Activated naive CD8-positive, alpha-beta T cell treated with anti-CD3 and anti-CD28 coated beads, Interleukin-2, amount 10 ng/mL, durations not matched to agents 7 days and 5 days (primary cell): ENCODE measurements around the gene CALN1. TPM values are rescaled to one million over a fixed set of nuclear protein-coding genes. Genes with fewer than 3 reads are reported as not detected.

Source experiments
- ATAC-seq: fragments of 150-1000 bp; cut with Tn5 transposase; one replicate; pipeline ENCODE4 v1.10.0; 2021; ENCODE audit warnings: low read depth, moderate library complexity
- POLR2A ChIA-PET: fragments of 350-600 bp; sonication (Branson Sonifier 250); formaldehyde crosslinking; loops from one replicate; lab custom pipeline; 2021; ENCODE audit warnings: antibody characterized with exemption; lab: Charles Lee
- DNase-seq: peaks from one replicate; pipeline ENCODE4 v3.0.0; 2021
- H3K27ac Mint-ChIP-seq: one replicate; pipeline ENCODE4 v1.8.0; 2022; ENCODE audit warnings: mild to moderate bottlenecking, mixed read lengths
- H3K27me3 Mint-ChIP-seq: one replicate; pipeline ENCODE4 v1.8.0; 2022; ENCODE audit warnings: mild to moderate bottlenecking, moderate library complexity, mixed read lengths
- H3K36me3 Mint-ChIP-seq: one replicate; pipeline ENCODE4 v1.8.0; 2021; ENCODE audit warnings: mild to moderate bottlenecking, mixed read lengths
- H3K4me1 Mint-ChIP-seq: one replicate; pipeline ENCODE4 v1.8.0; 2021; ENCODE audit warnings: mixed read lengths
- H3K4me3 Mint-ChIP-seq: one replicate; pipeline ENCODE4 v1.8.0; 2022; ENCODE audit warnings: mild to moderate bottlenecking, moderate library complexity, mixed read lengths
- H3K9me3 Mint-ChIP-seq: one replicate; pipeline ENCODE4 v1.8.0; 2021; ENCODE audit warnings: mixed read lengths
- total RNA-seq, 2 experiments: library from RNA; stranded (reverse); gene quantifications; one replicate each; pipeline ENCODE4 v1.2.3, GENCODE V29; 2021

The CALN1 gene
- total RNA-seq, 2 experiments from 2014 or later = not detected

DNA sequence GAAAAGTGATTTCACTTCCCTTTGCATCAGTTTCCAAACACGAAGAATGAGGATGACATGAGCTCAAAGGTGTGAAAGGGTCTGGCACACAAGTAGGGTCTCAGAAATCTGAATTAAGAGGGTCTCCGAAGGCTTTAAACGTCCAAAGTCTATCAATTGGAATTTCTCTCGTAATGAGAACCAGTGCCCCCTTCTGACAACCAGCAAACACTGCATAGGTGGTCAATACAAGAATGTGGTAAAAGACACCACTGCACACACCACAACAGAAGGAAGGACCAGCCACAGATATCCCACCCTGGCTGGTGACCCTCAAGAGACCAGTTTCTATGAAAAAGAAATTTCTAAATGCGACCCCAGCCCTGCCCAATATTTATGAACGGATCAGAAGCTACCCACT lies 78.1 kb downstream of the CALN1 start:
- POLR2A ChIA-PET = no interaction called here
- Mint-ChIP-seq H3K27ac (no peak overlapping the region), H3K4me3 (no peak overlapping the region), H3K9me3 (peaks cover 7% of the 10 kb centered on the region), H3K36me3 (no peaks in the 10 kb centered on the region), H3K27me3 (peaks cover 26% of the 10 kb centered on the region), H3K4me1 (no peaks in the 10 kb centered on the region)
- no peak for ATAC-seq
- no peak for DNase-seq

DNA sequence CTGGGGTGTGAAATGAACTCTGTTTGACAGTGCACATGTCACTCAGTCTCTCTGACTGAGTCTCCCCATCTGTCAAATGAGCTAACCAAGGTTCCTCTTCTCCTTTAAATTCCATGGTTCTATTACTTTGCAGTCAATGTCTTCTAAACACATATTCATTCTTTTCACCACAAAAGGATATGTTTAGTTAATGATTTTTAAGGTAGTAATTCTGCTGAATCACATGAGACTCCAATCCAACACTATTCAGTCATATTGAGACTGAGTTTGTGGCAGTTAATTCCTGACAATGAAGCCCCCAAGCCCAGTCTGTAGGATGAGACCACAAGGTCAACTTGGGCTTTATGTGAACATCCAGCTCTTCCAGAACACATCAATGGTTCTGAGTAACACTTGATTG lies 85.3 kb downstream of the CALN1 start:
- H3K4me1 Mint-ChIP-seq = no peaks in the 10 kb centered on the region
- peaks cover 4% of the 10 kb centered on the region for H3K9me3 Mint-ChIP-seq
- ATAC-seq = no peak
- H3K27me3 Mint-ChIP-seq = no peaks in the 10 kb centered on the region
- POLR2A ChIA-PET = no interaction called here
- H3K36me3 Mint-ChIP-seq = no peaks in the 10 kb centered on the region
- no peak overlapping the region for H3K27ac Mint-ChIP-seq
- DNase-seq = no peak
- no peak overlapping the region for H3K4me3 Mint-ChIP-seq

DNA sequence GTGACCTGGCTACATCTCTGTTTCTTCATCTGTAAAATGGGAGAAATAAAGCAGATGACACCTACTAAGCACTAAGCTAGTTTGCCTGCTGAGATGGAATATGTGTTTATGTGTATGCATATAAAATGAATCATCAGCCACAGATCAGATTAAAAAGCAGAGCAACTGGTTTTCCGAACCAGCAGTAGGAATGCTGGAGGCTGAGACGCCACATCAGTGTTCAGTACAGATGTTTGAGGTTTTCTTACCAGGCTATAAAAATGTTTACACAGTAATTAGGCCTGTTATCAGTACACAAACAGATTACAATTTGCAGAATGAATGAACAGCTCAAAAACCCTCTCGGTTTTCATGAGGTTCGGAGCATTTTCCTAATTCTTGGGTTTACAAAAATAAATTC lies 85.8 kb downstream of the CALN1 start:
- no peak overlapping the region for H3K4me3 Mint-ChIP-seq
- DNase-seq = no peak
- POLR2A ChIA-PET = no interaction called here
- H3K36me3 Mint-ChIP-seq = no peaks in the 10 kb centered on the region
- no peaks in the 10 kb centered on the region for H3K4me1 Mint-ChIP-seq
- H3K27ac Mint-ChIP-seq = no peak overlapping the region
- no peaks in the 10 kb centered on the region for H3K27me3 Mint-ChIP-seq
- no peak for ATAC-seq
- peaks cover 2% of the 10 kb centered on the region for H3K9me3 Mint-ChIP-seq

DNA sequence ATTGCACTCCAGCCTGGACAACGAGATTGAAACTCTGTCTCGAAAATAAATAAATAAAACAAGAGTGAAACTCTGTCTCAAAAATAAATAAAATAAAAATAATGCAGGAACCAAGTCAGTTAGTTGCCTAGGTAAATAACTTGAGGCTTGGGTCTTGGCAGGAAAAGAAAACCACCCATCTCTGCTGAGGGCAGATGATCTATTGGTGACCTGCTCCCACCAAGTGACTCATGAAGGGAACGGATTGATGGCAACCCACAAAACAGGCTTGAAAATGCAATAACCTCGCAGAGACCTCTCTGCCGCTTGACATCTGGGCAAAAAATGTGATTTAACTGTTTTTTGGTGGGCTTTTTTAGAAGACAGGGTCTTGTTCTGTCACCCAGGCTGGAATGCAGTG lies 86.6 kb downstream of the CALN1 start:
- H3K27ac Mint-ChIP-seq = no peak overlapping the region
- ATAC-seq (no peak), DNase-seq (no peak)
- no peaks in the 10 kb centered on the region for H3K36me3 Mint-ChIP-seq
- no peak overlapping the region for H3K4me3 Mint-ChIP-seq
- H3K27me3 Mint-ChIP-seq = no peaks in the 10 kb centered on the region
- H3K4me1 Mint-ChIP-seq = no peaks in the 10 kb centered on the region
- POLR2A ChIA-PET = no interaction called here
- peaks cover 2% of the 10 kb centered on the region for H3K9me3 Mint-ChIP-seq

DNA sequence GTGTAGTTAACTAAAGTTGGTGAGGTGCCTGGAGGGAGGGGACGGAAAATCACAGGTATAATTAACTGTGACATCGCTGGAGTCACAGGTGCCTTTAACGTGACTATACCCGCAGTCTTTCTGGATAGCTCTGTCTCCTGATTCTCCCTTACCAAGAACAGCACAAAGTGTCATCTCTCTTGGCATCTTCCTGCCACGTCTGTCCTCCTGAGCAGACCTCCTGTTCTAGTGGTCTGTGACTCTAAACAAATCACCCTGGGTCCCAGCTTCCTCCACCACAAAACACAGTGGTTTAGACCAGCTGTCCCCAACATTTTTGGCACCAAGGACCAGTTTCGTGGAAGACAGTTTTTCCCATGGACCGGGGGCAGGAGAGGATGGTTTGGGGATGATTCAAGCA lies 90.5 kb downstream of the CALN1 start:
- H3K27ac Mint-ChIP-seq = no peak overlapping the region
- ATAC-seq (no peak), DNase-seq (no peak)
- H3K27me3 Mint-ChIP-seq = no peaks in the 10 kb centered on the region
- H3K9me3 Mint-ChIP-seq = peaks cover 4% of the 10 kb centered on the region
- H3K36me3 Mint-ChIP-seq = no peaks in the 10 kb centered on the region
- no peaks in the 10 kb centered on the region for H3K4me1 Mint-ChIP-seq
- POLR2A ChIA-PET = no interaction called here
- no peak overlapping the region for H3K4me3 Mint-ChIP-seq

GRCh38 chr7:72321081-72321480 lies 91.1 kb downstream of the CALN1 start:
- Mint-ChIP-seq H3K9me3 (peaks cover 4% of the 10 kb centered on the region), H3K27me3 (no peaks in the 10 kb centered on the region), H3K27ac (no peak overlapping the region), H3K36me3 (no peaks in the 10 kb centered on the region), H3K4me1 (no peaks in the 10 kb centered on the region), H3K4me3 (no peak overlapping the region)
- ATAC-seq (no peak), DNase-seq (no peak)
- POLR2A ChIA-PET = no interaction called here

DNA sequence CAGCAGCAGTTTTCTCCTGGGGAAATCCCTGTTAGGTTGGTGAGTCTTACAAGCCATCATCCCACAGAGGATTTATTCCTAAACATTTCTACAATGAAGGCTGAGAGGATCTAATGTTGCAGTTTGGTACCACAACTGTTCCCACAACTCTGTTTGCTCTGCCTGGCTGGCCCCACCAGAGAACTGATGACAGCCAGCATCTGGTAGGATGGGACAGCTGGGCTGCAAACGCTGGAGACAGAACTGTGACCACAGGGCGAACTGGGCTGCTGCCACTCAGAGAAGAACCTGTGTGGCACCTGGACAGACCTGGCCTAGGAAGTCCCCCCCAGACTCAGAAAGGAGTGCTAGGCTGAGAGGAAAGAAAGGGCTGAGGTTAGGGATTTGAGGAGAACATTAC lies 94.8 kb downstream of the CALN1 start:
- Mint-ChIP-seq H3K36me3 (no peaks in the 10 kb centered on the region), H3K27ac (no peak overlapping the region), H3K9me3 (peaks cover 6% of the 10 kb centered on the region), H3K4me1 (no peaks in the 10 kb centered on the region), H3K27me3 (no peaks in the 10 kb centered on the region), H3K4me3 (no peak overlapping the region)
- DNase-seq = no peak
- POLR2A ChIA-PET = no interaction called here
- no peak for ATAC-seq

DNA sequence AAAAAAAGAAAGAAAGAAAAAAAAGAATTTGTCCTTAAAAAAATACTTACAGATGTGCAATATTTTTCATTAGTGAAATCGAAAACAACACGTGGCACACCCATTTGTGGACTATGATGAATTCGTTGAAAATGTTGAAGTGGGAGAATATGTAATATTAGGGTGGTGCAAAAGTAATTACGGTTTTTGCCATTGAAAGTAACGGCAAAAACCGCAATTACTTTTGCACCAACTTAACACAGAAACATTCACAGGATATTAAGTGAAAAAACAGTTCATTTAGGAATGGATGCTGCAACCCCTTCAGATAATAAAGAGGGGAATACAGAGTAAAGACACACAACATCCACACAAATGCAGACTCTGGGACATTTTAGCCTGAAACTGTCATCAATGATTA lies 96.0 kb downstream of the CALN1 start:
- H3K4me1 Mint-ChIP-seq = no peaks in the 10 kb centered on the region
- POLR2A ChIA-PET = no interaction called here
- no peak overlapping the region for H3K27ac Mint-ChIP-seq
- H3K36me3 Mint-ChIP-seq = no peaks in the 10 kb centered on the region
- peaks cover 6% of the 10 kb centered on the region for H3K9me3 Mint-ChIP-seq
- ATAC-seq = no peak
- H3K4me3 Mint-ChIP-seq = no peak overlapping the region
- no peaks in the 10 kb centered on the region for H3K27me3 Mint-ChIP-seq
- no peak for DNase-seq

DNA sequence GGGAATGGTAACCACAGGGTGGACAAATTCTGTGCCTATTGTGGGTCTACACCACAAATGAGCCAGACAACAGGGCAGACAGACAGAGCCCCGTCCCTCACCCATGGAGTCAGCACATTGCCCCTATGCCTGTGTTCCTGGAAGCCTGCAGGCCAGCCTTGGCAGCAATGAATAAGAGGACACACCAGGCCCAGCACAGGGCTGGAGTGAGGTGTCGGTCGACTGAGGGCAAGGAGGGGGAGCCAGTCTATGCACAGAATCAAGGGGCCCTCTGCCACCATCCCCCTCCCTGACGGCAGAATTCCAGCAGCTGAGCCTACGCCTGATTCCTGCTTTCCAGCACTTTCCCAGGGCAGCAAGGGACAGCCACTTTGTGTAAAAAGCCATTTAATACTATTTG lies 98.2 kb downstream of the CALN1 start:
- POLR2A ChIA-PET = no interaction called here
- Mint-ChIP-seq H3K9me3 (peaks cover 2% of the 10 kb centered on the region), H3K27ac (no peak overlapping the region), H3K4me3 (no peak overlapping the region), H3K27me3 (no peaks in the 10 kb centered on the region), H3K36me3 (no peaks in the 10 kb centered on the region), H3K4me1 (no peaks in the 10 kb centered on the region)
- ATAC-seq (no peak), DNase-seq (no peak)

GRCh38 chr7:72310301-72310700 lies 101.8 kb downstream of the CALN1 start:
- POLR2A ChIA-PET = no interaction called here
- ATAC-seq (no peak), DNase-seq (no peak)
- peaks cover 2% of the 10 kb centered on the region for H3K27me3 Mint-ChIP-seq
- H3K4me1 Mint-ChIP-seq = no peaks in the 10 kb centered on the region
- H3K27ac Mint-ChIP-seq = no peak overlapping the region
- H3K4me3 Mint-ChIP-seq = no peak overlapping the region
- peaks cover 2% of the 10 kb centered on the region for H3K9me3 Mint-ChIP-seq
- H3K36me3 Mint-ChIP-seq = no peaks in the 10 kb centered on the region

DNA sequence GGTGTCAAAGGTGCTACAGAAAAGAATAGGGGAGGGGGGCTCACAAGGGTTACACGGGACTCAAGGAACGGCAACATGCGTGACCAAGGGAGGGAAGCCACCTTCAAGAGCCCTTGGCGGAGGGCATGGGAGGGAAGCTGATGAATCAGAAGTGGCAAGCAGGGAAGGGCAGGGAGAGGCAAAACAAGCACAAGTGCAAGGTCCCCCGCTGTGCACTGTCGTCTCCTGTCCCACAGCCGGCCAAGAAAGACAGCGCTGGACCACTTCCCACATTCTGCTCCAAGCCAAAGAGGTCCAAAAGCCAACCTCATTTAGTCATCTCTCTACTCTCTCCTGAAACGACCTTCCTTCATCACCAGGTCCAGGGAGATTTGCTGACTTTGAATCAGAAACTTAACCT lies 102.7 kb downstream of the CALN1 start:
- ATAC-seq (no peak), DNase-seq (no peak)
- peaks cover 2% of the 10 kb centered on the region for H3K9me3 Mint-ChIP-seq
- no peaks in the 10 kb centered on the region for H3K36me3 Mint-ChIP-seq
- POLR2A ChIA-PET = no interaction called here
- no peak overlapping the region for H3K4me3 Mint-ChIP-seq
- H3K27ac Mint-ChIP-seq = no peak overlapping the region
- no peaks in the 10 kb centered on the region for H3K4me1 Mint-ChIP-seq
- H3K27me3 Mint-ChIP-seq = peaks cover 2% of the 10 kb centered on the region

DNA sequence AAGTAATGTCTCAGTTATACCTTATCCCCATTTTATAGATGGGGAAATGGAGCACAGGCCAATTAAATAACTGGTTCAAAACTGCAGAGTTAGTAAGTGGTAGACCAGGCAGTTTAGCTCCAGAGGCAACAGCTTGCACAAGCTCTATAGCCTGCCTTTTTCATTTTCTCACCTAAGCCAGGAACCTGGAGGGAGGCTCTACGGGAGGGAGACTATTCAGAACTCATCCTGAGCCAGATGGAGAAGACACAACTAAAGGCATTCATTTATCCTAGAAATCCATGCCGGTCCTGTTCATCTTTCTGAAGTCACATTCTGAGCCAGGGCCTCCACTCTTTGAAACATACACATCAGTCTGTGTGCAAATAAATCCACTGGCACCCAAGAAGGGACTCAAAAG lies 103.2 kb downstream of the CALN1 start:
- H3K27ac Mint-ChIP-seq = no peak overlapping the region
- no peak overlapping the region for H3K4me3 Mint-ChIP-seq
- DNase-seq (no peak), ATAC-seq (no peak)
- H3K27me3 Mint-ChIP-seq = peaks cover 2% of the 10 kb centered on the region
- H3K4me1 Mint-ChIP-seq = no peaks in the 10 kb centered on the region
- no peaks in the 10 kb centered on the region for H3K36me3 Mint-ChIP-seq
- POLR2A ChIA-PET = no interaction called here
- peaks cover 2% of the 10 kb centered on the region for H3K9me3 Mint-ChIP-seq

GRCh38 chr7:72307566-72307965 lies 104.6 kb downstream of the CALN1 start:
- Mint-ChIP-seq H3K36me3 (no peaks in the 10 kb centered on the region), H3K4me1 (no peaks in the 10 kb centered on the region), H3K27me3 (peaks cover 2% of the 10 kb centered on the region), H3K4me3 (no peak overlapping the region), H3K9me3 (no peaks in the 10 kb centered on the region), H3K27ac (no peak overlapping the region)
- POLR2A ChIA-PET = no interaction called here
- ATAC-seq (no peak), DNase-seq (no peak)

GRCh38 chr7:72298912-72299311 lies 113.2 kb downstream of the CALN1 start:
- DNase-seq (no peak), ATAC-seq (no peak)
- Mint-ChIP-seq H3K4me1 (no peaks in the 10 kb centered on the region), H3K4me3 (no peak overlapping the region), H3K36me3 (no peaks in the 10 kb centered on the region), H3K27ac (no peak overlapping the region), H3K9me3 (no peaks in the 10 kb centered on the region), H3K27me3 (no peaks in the 10 kb centered on the region)
- POLR2A ChIA-PET = no interaction called here

GRCh38 chr7:72298091-72298490 lies 114.0 kb downstream of the CALN1 start:
- Mint-ChIP-seq H3K27me3 (no peaks in the 10 kb centered on the region), H3K36me3 (no peaks in the 10 kb centered on the region), H3K4me1 (no peaks in the 10 kb centered on the region), H3K4me3 (no peak overlapping the region), H3K27ac (no peak overlapping the region), H3K9me3 (no peaks in the 10 kb centered on the region)
- DNase-seq = no peak
- POLR2A ChIA-PET = no interaction called here
- no peak for ATAC-seq
